H9 (cell line): ENCODE data around the gene GALNT2. TPM values are rescaled to one million over a fixed set of nuclear protein-coding genes. Genes with fewer than 3 reads are reported as not detected.

Source experiments
- DNase-seq: peaks from one replicate; pipeline ENCODE4 v3.0.0-alpha.2; 2017
- H2AFZ ChIP-seq: one replicate; pipeline ENCODE4 v1.6.1; 2013; ENCODE audit warnings: mild to moderate bottlenecking, low read length, control low read depth, moderate library complexity
- H2AK5ac ChIP-seq: 2 replicates; pipeline ENCODE4 v1.6.1; 2013; ENCODE audit warnings: low read length, control low read depth, mixed read lengths; ENCODE audit not compliant: insufficient read length
- H2BK120ac ChIP-seq: one replicate; pipeline ENCODE4 v1.6.1; 2013; ENCODE audit warnings: low read depth, mild to moderate bottlenecking, low read length, control low read depth, inconsistent platforms; ENCODE audit not compliant: poor library complexity, severe bottlenecking
- H2BK12ac ChIP-seq: 2 replicates; pipeline ENCODE4 v1.6.1; 2013; ENCODE audit warnings: low read length, control low read depth, mixed read lengths, low read depth; ENCODE audit not compliant: insufficient read length
- H2BK15ac ChIP-seq: 2 replicates; pipeline ENCODE4 v1.6.1; 2013; ENCODE audit warnings: low read depth, low read length, control low read depth
- H2BK20ac ChIP-seq: one replicate; pipeline ENCODE4 v1.6.1; 2013; ENCODE audit warnings: low read depth, mild to moderate bottlenecking, low read length, control low read depth, inconsistent platforms; ENCODE audit not compliant: poor library complexity, severe bottlenecking
- H2BK5ac ChIP-seq: 2 replicates; pipeline ENCODE4 v1.6.1; 2013; ENCODE audit warnings: low read length, control low read depth, mixed read lengths; ENCODE audit not compliant: insufficient read length
- H3K14ac ChIP-seq: 2 replicates; pipeline ENCODE4 v1.6.1; 2013; ENCODE audit warnings: low read length, control low read depth; ENCODE audit not compliant: insufficient read depth
- H3K18ac ChIP-seq: 2 replicates; pipeline ENCODE4 v1.6.1; 2013; ENCODE audit warnings: low read depth, mild to moderate bottlenecking, mixed read lengths, low read length, control low read depth; ENCODE audit not compliant: insufficient read length
- H3K23ac ChIP-seq: 2 replicates; pipeline ENCODE4 v1.6.1; 2013; ENCODE audit warnings: low read length, control low read depth, mixed read lengths, low read depth; ENCODE audit not compliant: insufficient read length
- H3K23me2 ChIP-seq: 2 replicates; pipeline ENCODE4 v1.6.1; 2013; ENCODE audit warnings: low read depth, mild to moderate bottlenecking, mixed read lengths, low read length, control low read depth; ENCODE audit not compliant: insufficient read length, poor library complexity, severe bottlenecking
- H3K27ac ChIP-seq: 2 replicates; pipeline ENCODE4 v1.5.1; 2013; ENCODE audit warnings: low read length, control low read depth, mixed read lengths, low read depth; ENCODE audit not compliant: insufficient read length
- H3K27me3 ChIP-seq: 2 replicates; pipeline ENCODE4 v1.6.1; 2013; ENCODE audit warnings: low read length, control low read depth, inconsistent platforms; ENCODE audit not compliant: insufficient read depth
- H3K4ac ChIP-seq: 2 replicates; pipeline ENCODE4 v1.6.1; 2013; ENCODE audit warnings: low read depth, mild to moderate bottlenecking, control low read depth, inconsistent platforms, low read length, moderate library complexity
- H3K4me1 ChIP-seq: 2 replicates; pipeline ENCODE4 v1.6.1; 2013; ENCODE audit warnings: low read length, control low read depth, inconsistent platforms; ENCODE audit not compliant: insufficient read depth
- H3K4me2 ChIP-seq: 2 replicates; pipeline ENCODE4 v1.6.1; 2013; ENCODE audit warnings: low read length, control low read depth, mixed read lengths; ENCODE audit not compliant: insufficient read length, insufficient read depth
- H3K56ac ChIP-seq: 2 replicates; pipeline ENCODE4 v1.6.1; 2013; ENCODE audit warnings: low read depth, mild to moderate bottlenecking, mixed read lengths, low read length, control low read depth; ENCODE audit not compliant: insufficient read length
- H3K79me1 ChIP-seq: 2 replicates; pipeline ENCODE4 v1.6.1; 2013; ENCODE audit warnings: low read depth, mild to moderate bottlenecking, moderate library complexity, low read length, control low read depth, inconsistent platforms; ENCODE audit not compliant: insufficient read depth, poor library complexity, severe bottlenecking
- H3K79me2 ChIP-seq: 2 replicates; pipeline ENCODE4 v1.6.1; 2013; ENCODE audit warnings: low read length, control low read depth, inconsistent platforms; ENCODE audit not compliant: insufficient read depth
- H3K9ac ChIP-seq: 2 replicates; pipeline ENCODE4 v1.6.1; 2013; ENCODE audit warnings: low read length, control low read depth, mixed read lengths; ENCODE audit not compliant: insufficient read length; ENCODE audit errors: extremely low read depth
- H3K9me3 ChIP-seq: one replicate; pipeline ENCODE4 v1.6.1; 2013; ENCODE audit warnings: low read depth, low read length, inconsistent platforms; ENCODE audit not compliant: control insufficient read depth
- H3T11ph ChIP-seq: one replicate; pipeline ENCODE4 v1.6.1; 2013; ENCODE audit warnings: mild to moderate bottlenecking, low read length, control low read depth, inconsistent platforms
- H4K20me1 ChIP-seq: one replicate; pipeline ENCODE4 v1.6.1; 2013; ENCODE audit not compliant: control insufficient read depth, insufficient read length, insufficient read depth
- H4K5ac ChIP-seq: 2 replicates; pipeline ENCODE4 v1.6.1; 2013; ENCODE audit warnings: low read depth, mild to moderate bottlenecking, mixed read lengths, low read length, control low read depth; ENCODE audit not compliant: insufficient read length
- H4K8ac ChIP-seq: replicated peaks from 2 replicates; pipeline ENCODE4 v1.6.1; 2013; ENCODE audit warnings: low read length, control low read depth, mixed read lengths, low read depth; ENCODE audit not compliant: insufficient read length
- H4K91ac ChIP-seq: 2 replicates; pipeline ENCODE4 v1.6.1; 2013; ENCODE audit warnings: low read depth, mild to moderate bottlenecking, moderate library complexity, mixed read lengths, low read length, control low read depth; ENCODE audit not compliant: insufficient read length
- H3K27ac Mint-ChIP-seq, 3 experiments: 2 replicates in 2 of 3; 3 replicates in 1 of 3; pipeline ENCODE4 v1.8.0; 2020 to 2021; ENCODE audit warnings: mixed read lengths in 3 of 3, mild to moderate bottlenecking in 1 of 3, moderate library complexity in 1 of 3
- H3K27me3 Mint-ChIP-seq: 2 replicates; pipeline ENCODE4 v1.8.0; 2021; ENCODE audit warnings: low read depth, mild to moderate bottlenecking, moderate library complexity, mixed read lengths
- H3K36me3 Mint-ChIP-seq, 3 experiments: 2 replicates in 2 of 3; 3 replicates in 1 of 3; pipeline ENCODE4 v1.8.0; 2020 to 2021; ENCODE audit warnings: low read depth in 3 of 3, mixed read lengths in 3 of 3; ENCODE audit not compliant: insufficient read depth in 1 of 3
- H3K4me1 Mint-ChIP-seq, 2 experiments: 2 replicates each; pipeline ENCODE4 v1.8.0; 2020; ENCODE audit warnings: mixed read lengths in 2 of 2
- H3K4me3 Mint-ChIP-seq, 2 experiments: 2 replicates in 1 of 2; 3 replicates in 1 of 2; pipeline ENCODE4 v1.8.0; 2020 to 2021; ENCODE audit warnings: mild to moderate bottlenecking in 2 of 2, mixed read lengths in 2 of 2, moderate library complexity in 1 of 2
- H3K9me3 Mint-ChIP-seq, 2 experiments: 2 replicates in 1 of 2; 3 replicates in 1 of 2; pipeline ENCODE4 v1.8.0; 2020; ENCODE audit warnings: mild to moderate bottlenecking in 2 of 2, mixed read lengths in 2 of 2, moderate library complexity in 1 of 2
- CTCF ChIP-seq: fragments of 200-600 bp; sonication (generic); conservative IDR thresholded peaks from 3 replicates; pipeline ENCODE4 v1.8.0; 2021; ENCODE audit warnings: antibody characterized with exemption, mild to moderate bottlenecking
- WGBS: extraction: QIAGEN DNeasy Blood & Tissue Kit; methylation state at CpG from one replicate; pipeline ENCODE4 v1.1.7; 2013; ENCODE audit warnings: missing lambda C conversion rate, low lambda C conversion rate, mixed read lengths; ENCODE audit not compliant: insufficient read length; ENCODE audit errors: extremely low coverage; 5-methylcytosine and 5-hydroxymethylcytosine counted together
- total RNA-seq: library from RNA; stranded (reverse); gene quantifications from 2 replicates; pipeline ENCODE4 v1.2.1, GENCODE V29; 2021

The GALNT2 gene
- total RNA-seq, 1 experiment from 2014 or later, result 57.6 TPM

- Mint-ChIP-seq H3K27ac (no peak overlapping the region), H3K4me1 (peaks cover 24 to 57% of the 10 kb centered on the region in 2 experiments), H3K9me3 (no peaks in the 10 kb centered on the region), H3K4me3 (no peak overlapping the region), H3K27me3 (no peaks in the 10 kb centered on the region), H3K36me3 (no peaks in the 10 kb centered on the region; a peak in 1 of 7 replicates)
- WGBS, result no CpG with 5 or more reads among the region's 4 CpGs
- H3K4ac ChIP-seq, result no peak overlapping the region
- H2BK12ac ChIP-seq, result no peak overlapping the region
- no peak overlapping the region for H2BK20ac ChIP-seq
- no peak overlapping the region for H3K14ac ChIP-seq
- H3K9ac ChIP-seq, result no peak overlapping the region
- H3K18ac ChIP-seq, result no peak overlapping the region
- no peak for TF ChIP-seq CTCF
- no peak overlapping the region for H3K27ac ChIP-seq
- no peak overlapping the region for H2BK15ac ChIP-seq
- no peak overlapping the region for H4K5ac ChIP-seq
- H2AFZ ChIP-seq, result no peak overlapping the region
- no peak for DNase-seq
- no peak overlapping the region for H3K4me2 ChIP-seq
- H3K79me2 ChIP-seq, result peaks cover 5% of the 10 kb centered on the region; the same call in 1 of the 2 replicates
- no peak overlapping the region for H3T11ph ChIP-seq
- H3K23me2 ChIP-seq, result no peaks in the 10 kb centered on the region
- no peaks in the 10 kb centered on the region for H3K27me3 ChIP-seq
- no peaks in the 10 kb centered on the region; the same call in 1 of the 2 replicates for H3K4me1 ChIP-seq
- no peak overlapping the region for H3K23ac ChIP-seq
- H2AK5ac ChIP-seq, result no peak overlapping the region
- no peak overlapping the region for H4K91ac ChIP-seq
- no peaks in the 10 kb centered on the region for H4K20me1 ChIP-seq
- no peak overlapping the region for H2BK5ac ChIP-seq
- no peak overlapping the region for H3K56ac ChIP-seq
- no peak overlapping the region for H4K8ac ChIP-seq
- H3K79me1 ChIP-seq, result peaks cover 4% of the 10 kb centered on the region
- H3K9me3 ChIP-seq, result no peaks in the 10 kb centered on the region
- no peak overlapping the region for H2BK120ac ChIP-seq
These were observed 62.3 kb downstream of the GALNT2 start for GRCh38 chr1:230129341-230129740.
